ENCODE data around the gene GPR176.

- TF ChIP-seq, protein P1, sequence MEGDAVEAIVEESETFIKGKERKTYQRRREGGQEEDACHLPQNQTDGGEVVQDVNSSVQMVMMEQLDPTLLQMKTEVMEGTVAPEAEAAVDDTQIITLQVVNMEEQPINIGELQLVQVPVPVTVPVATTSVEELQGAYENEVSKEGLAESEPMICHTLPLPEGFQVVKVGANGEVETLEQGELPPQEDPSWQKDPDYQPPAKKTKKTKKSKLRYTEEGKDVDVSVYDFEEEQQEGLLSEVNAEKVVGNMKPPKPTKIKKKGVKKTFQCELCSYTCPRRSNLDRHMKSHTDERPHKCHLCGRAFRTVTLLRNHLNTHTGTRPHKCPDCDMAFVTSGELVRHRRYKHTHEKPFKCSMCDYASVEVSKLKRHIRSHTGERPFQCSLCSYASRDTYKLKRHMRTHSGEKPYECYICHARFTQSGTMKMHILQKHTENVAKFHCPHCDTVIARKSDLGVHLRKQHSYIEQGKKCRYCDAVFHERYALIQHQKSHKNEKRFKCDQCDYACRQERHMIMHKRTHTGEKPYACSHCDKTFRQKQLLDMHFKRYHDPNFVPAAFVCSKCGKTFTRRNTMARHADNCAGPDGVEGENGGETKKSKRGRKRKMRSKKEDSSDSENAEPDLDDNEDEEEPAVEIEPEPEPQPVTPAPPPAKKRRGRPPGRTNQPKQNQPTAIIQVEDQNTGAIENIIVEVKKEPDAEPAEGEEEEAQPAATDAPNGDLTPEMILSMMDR (IDR thresholded peaks at IDR 0.05; ENCODE audit: poor library complexity, severe bottlenecking), result no peak
- TF ChIP-seq, protein P2, sequence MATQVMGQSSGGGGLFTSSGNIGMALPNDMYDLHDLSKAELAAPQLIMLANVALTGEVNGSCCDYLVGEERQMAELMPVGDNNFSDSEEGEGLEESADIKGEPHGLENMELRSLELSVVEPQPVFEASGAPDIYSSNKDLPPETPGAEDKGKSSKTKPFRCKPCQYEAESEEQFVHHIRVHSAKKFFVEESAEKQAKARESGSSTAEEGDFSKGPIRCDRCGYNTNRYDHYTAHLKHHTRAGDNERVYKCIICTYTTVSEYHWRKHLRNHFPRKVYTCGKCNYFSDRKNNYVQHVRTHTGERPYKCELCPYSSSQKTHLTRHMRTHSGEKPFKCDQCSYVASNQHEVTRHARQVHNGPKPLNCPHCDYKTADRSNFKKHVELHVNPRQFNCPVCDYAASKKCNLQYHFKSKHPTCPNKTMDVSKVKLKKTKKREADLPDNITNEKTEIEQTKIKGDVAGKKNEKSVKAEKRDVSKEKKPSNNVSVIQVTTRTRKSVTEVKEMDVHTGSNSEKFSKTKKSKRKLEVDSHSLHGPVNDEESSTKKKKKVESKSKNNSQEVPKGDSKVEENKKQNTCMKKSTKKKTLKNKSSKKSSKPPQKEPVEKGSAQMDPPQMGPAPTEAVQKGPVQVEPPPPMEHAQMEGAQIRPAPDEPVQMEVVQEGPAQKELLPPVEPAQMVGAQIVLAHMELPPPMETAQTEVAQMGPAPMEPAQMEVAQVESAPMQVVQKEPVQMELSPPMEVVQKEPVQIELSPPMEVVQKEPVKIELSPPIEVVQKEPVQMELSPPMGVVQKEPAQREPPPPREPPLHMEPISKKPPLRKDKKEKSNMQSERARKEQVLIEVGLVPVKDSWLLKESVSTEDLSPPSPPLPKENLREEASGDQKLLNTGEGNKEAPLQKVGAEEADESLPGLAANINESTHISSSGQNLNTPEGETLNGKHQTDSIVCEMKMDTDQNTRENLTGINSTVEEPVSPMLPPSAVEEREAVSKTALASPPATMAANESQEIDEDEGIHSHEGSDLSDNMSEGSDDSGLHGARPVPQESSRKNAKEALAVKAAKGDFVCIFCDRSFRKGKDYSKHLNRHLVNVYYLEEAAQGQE (IDR thresholded peaks at IDR 0.05; ENCODE audit: borderline replicate concordance), result no peak
- TF ChIP-seq RAD21 (conservative IDR thresholded peaks at IDR 0.05) (no peak), EP300 (conservative IDR thresholded peaks at IDR 0.05; ENCODE audit: poor library complexity, severe bottlenecking) (no peak)
Observed at GRCh38 chr15:39854161-39854560, 65.9 kb downstream of the GPR176 start.
